Muscle layer of colon (tissue), 2 donors: ENCODE data around the gene MAEA.

Experiments
- H3K27ac ChIP-seq: one replicate; pipeline ENCODE4 v1.7.0; 2013; ENCODE audit warnings: low read depth, mild to moderate bottlenecking, low read length, moderate library complexity
- H3K27me3 ChIP-seq, 2 donors: one replicate each; pipeline ENCODE4 v1.7.0; 2013; ENCODE audit warnings: low read length in 2 of 2, mild to moderate bottlenecking in 2 of 2; ENCODE audit not compliant: insufficient read depth in 2 of 2, control insufficient read depth in 1 of 2
- H3K36me3 ChIP-seq: one replicate; pipeline ENCODE4 v1.7.0; 2013; ENCODE audit warnings: mild to moderate bottlenecking, low read length; ENCODE audit not compliant: insufficient read depth
- H3K4me1 ChIP-seq: one replicate; pipeline ENCODE4 v1.7.0; 2013; ENCODE audit warnings: mild to moderate bottlenecking, low read length; ENCODE audit not compliant: insufficient read depth
- H3K4me3 ChIP-seq, 2 donors: one replicate each; pipeline ENCODE4 v1.7.0; 2013; ENCODE audit warnings: low read length in 2 of 2, low read depth in 1 of 2, mild to moderate bottlenecking in 1 of 2, moderate library complexity in 1 of 2
- H3K9ac ChIP-seq: one replicate; pipeline ENCODE4 v1.7.0; 2013; ENCODE audit warnings: low read length
- H3K9me3 ChIP-seq: one replicate; pipeline ENCODE4 v1.7.0; 2013; ENCODE audit warnings: mild to moderate bottlenecking, low read length
- donor health status: abdominal sarcoma.
- donor health status: Adenocarcinoma of cecum.

The MAEA gene

GRCh38 chr4:1251773-1252066 lies 38.0 kb upstream of the MAEA start:
- Histone ChIP-seq H3K27ac (no peak overlapping the region), H3K9ac (no peak overlapping the region), H3K4me3 (no peak overlapping the region), H3K9me3 (no peaks in the 10 kb centered on the region), H3K36me3 (peaks cover 4% of the 10 kb centered on the region), H3K27me3 (no peaks in the 10 kb centered on the region), H3K4me1 (peaks cover 23% of the 10 kb centered on the region)

- Histone ChIP-seq H3K9me3 (no peaks in the 10 kb centered on the region), H3K27me3 (no peaks in the 10 kb centered on the region), H3K36me3 (peaks cover 4% of the 10 kb centered on the region), H3K27ac (no peak overlapping the region), H3K4me1 (peaks cover 16% of the 10 kb centered on the region), H3K4me3 (no peak overlapping the region), H3K9ac (no peak overlapping the region)
Observed at GRCh38 chr4:1252928-1253492, 36.7 kb upstream of the MAEA start.

GRCh38 chr4:1253831-1254230 lies 35.9 kb upstream of the MAEA start:
- Histone ChIP-seq H3K9me3 (no peaks in the 10 kb centered on the region), H3K36me3 (peaks cover 4% of the 10 kb centered on the region), H3K4me3 (no peak overlapping the region), H3K4me1 (peaks cover 16% of the 10 kb centered on the region), H3K27ac (no peak overlapping the region), H3K27me3 (no peaks in the 10 kb centered on the region), H3K9ac (no peak overlapping the region)

- peaks cover 11% of the 10 kb centered on the region for H3K4me1 ChIP-seq
- no peaks in the 10 kb centered on the region for H3K27me3 ChIP-seq
- H3K9me3 ChIP-seq = no peaks in the 10 kb centered on the region
- no peak overlapping the region for H3K9ac ChIP-seq
- H3K36me3 ChIP-seq = peaks cover 4% of the 10 kb centered on the region
- H3K27ac ChIP-seq = no peak overlapping the region
- no peak overlapping the region for H3K4me3 ChIP-seq
Observed at GRCh38 chr4:1255151-1255550, 34.5 kb upstream of the MAEA start.

GRCh38 chr4:1255699-1256098 lies 34.0 kb upstream of the MAEA start:
- no peak overlapping the region for H3K9ac ChIP-seq
- H3K36me3 ChIP-seq = peaks cover 4% of the 10 kb centered on the region
- H3K4me3 ChIP-seq = no peak overlapping the region
- no peaks in the 10 kb centered on the region for H3K9me3 ChIP-seq
- peaks cover 5% of the 10 kb centered on the region for H3K4me1 ChIP-seq
- H3K27ac ChIP-seq = no peak overlapping the region
- no peaks in the 10 kb centered on the region for H3K27me3 ChIP-seq

- Histone ChIP-seq H3K9ac (no peak overlapping the region), H3K4me3 (no peak overlapping the region), H3K27me3 (no peaks in the 10 kb centered on the region), H3K9me3 (no peaks in the 10 kb centered on the region), H3K27ac (no peak overlapping the region), H3K4me1 (no peaks in the 10 kb centered on the region), H3K36me3 (no peaks in the 10 kb centered on the region)
Observed at GRCh38 chr4:1258457-1258856, 31.2 kb upstream of the MAEA start.

GRCh38 chr4:1259966-1260365 lies 29.7 kb upstream of the MAEA start:
- no peak overlapping the region for H3K4me3 ChIP-seq
- H3K9me3 ChIP-seq = no peaks in the 10 kb centered on the region
- no peak overlapping the region for H3K27ac ChIP-seq
- H3K36me3 ChIP-seq = no peaks in the 10 kb centered on the region
- H3K4me1 ChIP-seq = no peaks in the 10 kb centered on the region
- no peak overlapping the region for H3K9ac ChIP-seq
- H3K27me3 ChIP-seq = no peaks in the 10 kb centered on the region

- H3K27ac ChIP-seq = no peak overlapping the region
- no peak overlapping the region for H3K4me3 ChIP-seq
- no peaks in the 10 kb centered on the region for H3K27me3 ChIP-seq
- no peak overlapping the region for H3K9ac ChIP-seq
- H3K4me1 ChIP-seq = no peaks in the 10 kb centered on the region
- H3K9me3 ChIP-seq = no peaks in the 10 kb centered on the region
- H3K36me3 ChIP-seq = no peaks in the 10 kb centered on the region
Observed at GRCh38 chr4:1260418-1261106, 29.1 kb upstream of the MAEA start.

- Histone ChIP-seq H3K4me1 (no peaks in the 10 kb centered on the region), H3K9ac (no peak overlapping the region), H3K36me3 (no peaks in the 10 kb centered on the region), H3K9me3 (no peaks in the 10 kb centered on the region), H3K4me3 (no peak overlapping the region), H3K27me3 (no peaks in the 10 kb centered on the region), H3K27ac (no peak overlapping the region)
Observed at GRCh38 chr4:1261107-1261928, 28.4 kb upstream of the MAEA start.

- Histone ChIP-seq H3K36me3 (no peaks in the 10 kb centered on the region), H3K27me3 (no peaks in the 10 kb centered on the region), H3K4me1 (no peaks in the 10 kb centered on the region), H3K9ac (no peak overlapping the region), H3K27ac (no peak overlapping the region), H3K4me3 (no peak overlapping the region), H3K9me3 (no peaks in the 10 kb centered on the region)
Observed at GRCh38 chr4:1264942-1265341, 24.7 kb upstream of the MAEA start.

GRCh38 chr4:1265351-1265750 lies 24.3 kb upstream of the MAEA start:
- no peak overlapping the region for H3K4me3 ChIP-seq
- no peak overlapping the region for H3K27ac ChIP-seq
- H3K27me3 ChIP-seq = no peaks in the 10 kb centered on the region
- H3K9ac ChIP-seq = no peak overlapping the region
- H3K4me1 ChIP-seq = no peaks in the 10 kb centered on the region
- H3K9me3 ChIP-seq = no peaks in the 10 kb centered on the region
- H3K36me3 ChIP-seq = no peaks in the 10 kb centered on the region
